Measurements from ENCODE around the gene SMCP.

GRCh38 chr1:152919071-152919470 is 40.9 kb downstream of the SMCP start:
- TF ChIP-seq SP1 (IDR thresholded peaks at IDR 0.05), result no peak
- TF ChIP-seq MAX (IDR thresholded peaks at IDR 0.05), result no peak
- no peak for TF ChIP-seq CTCF (IDR thresholded peaks at IDR 0.05; ENCODE audit: low read depth, low read length, missing input control)
- TF ChIP-seq ATF3 (IDR thresholded peaks at IDR 0.05), result no peak
- TF ChIP-seq TAF1 (conservative IDR thresholded peaks at IDR 0.05), result no peak
- no peak for TF ChIP-seq JUND (IDR thresholded peaks at IDR 0.05)
- TF ChIP-seq REST (IDR thresholded peaks at IDR 0.05), result no peak

Measured in liver (tissue), 3 donors.